Osteocyte (in vitro differentiated cells): ENCODE measurements around the gene SH2D6. TPM values are rescaled to one million over a fixed set of nuclear protein-coding genes. Genes with fewer than 3 reads are reported as not detected.
"Not testable (repeated sequence)": the region's sequence is repeated elsewhere in the genome, so short reads cannot be mapped to it uniquely, and the experiment has no call there.

ENCODE experiments used
- DNase-seq: peaks from one replicate; pipeline ENCODE4 v3.0.0; 2021; ENCODE audit warnings: mixed read lengths; ENCODE audit not compliant: unreplicated experiment; ENCODE audit errors: extremely low spot score
- H3K27ac Mint-ChIP-seq: one replicate; pipeline ENCODE4 v1.8.0; 2021; ENCODE audit warnings: mild to moderate bottlenecking, mixed read lengths; ENCODE audit not compliant: unreplicated experiment
- H3K27me3 Mint-ChIP-seq: one replicate; pipeline ENCODE4 v1.8.0; 2021; ENCODE audit warnings: mixed read lengths; ENCODE audit not compliant: unreplicated experiment
- H3K36me3 Mint-ChIP-seq: one replicate; pipeline ENCODE4 v1.8.0; 2021; ENCODE audit warnings: mixed read lengths; ENCODE audit not compliant: unreplicated experiment
- H3K4me1 Mint-ChIP-seq: one replicate; pipeline ENCODE4 v1.8.0; 2021; ENCODE audit warnings: mixed read lengths; ENCODE audit not compliant: unreplicated experiment
- H3K4me3 Mint-ChIP-seq: one replicate; pipeline ENCODE4 v1.8.0; 2021; ENCODE audit warnings: mild to moderate bottlenecking, moderate library complexity, mixed read lengths; ENCODE audit not compliant: unreplicated experiment
- H3K9me3 Mint-ChIP-seq: one replicate; pipeline ENCODE4 v1.8.0; 2021; ENCODE audit warnings: mixed read lengths; ENCODE audit not compliant: unreplicated experiment
- total RNA-seq: library from RNA; stranded (reverse); gene quantifications from 2 replicates; pipeline ENCODE4 v1.2.1, GENCODE V29; 2021
- TF ChIP-seq, protein P1 (sequence below): fragments of 200-600 bp; sonication (generic); IDR thresholded peaks from 2 replicates; pipeline ENCODE4 v1.5.0; 2021; ENCODE audit warnings: antibody characterized with exemption, mild to moderate bottlenecking, moderate library complexity

The SH2D6 gene
- total RNA-seq, 1 donor from 2014 or later = 0.51 TPM

DNA sequence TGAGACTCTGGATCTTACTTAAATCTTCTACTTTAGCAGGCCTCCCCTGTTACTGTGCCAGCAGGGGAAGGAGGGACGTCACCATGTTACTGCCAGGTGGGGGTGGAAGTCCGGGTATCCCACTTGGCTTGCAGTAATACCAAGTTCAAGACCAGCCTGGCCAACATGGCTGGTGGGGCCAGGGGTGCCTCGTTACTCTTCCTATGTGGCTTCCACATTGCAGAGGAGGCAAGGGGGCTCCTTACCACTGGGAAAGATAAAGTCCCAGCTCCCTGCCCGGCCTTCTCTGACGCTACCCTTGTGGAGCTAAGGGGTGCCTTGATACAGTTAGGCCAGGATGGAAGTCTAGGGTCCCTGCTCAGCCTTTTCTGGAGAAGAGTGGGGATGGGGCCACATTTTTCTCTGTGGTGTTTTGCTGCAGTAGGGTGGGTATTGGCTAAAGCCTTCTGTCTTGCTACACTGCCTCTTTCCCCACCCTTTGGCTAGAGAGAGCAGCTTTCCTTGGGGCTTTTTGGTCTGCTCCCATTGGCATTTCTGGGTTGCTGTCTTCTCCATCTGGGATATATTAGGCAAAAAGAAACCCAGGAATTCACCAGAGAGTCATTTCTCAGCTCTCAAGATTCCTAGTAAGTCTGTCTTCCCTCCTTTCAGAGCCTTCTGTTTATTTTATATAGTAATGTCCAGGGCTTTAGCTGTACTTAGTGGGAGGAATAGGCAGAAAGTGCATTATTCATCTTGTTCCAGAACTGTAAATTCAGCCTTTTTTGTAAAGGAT, 42.0 kb upstream of the SH2D6 start:
- Mint-ChIP-seq H3K27ac (no peak overlapping the region), H3K36me3 (peaks cover 46% of the 10 kb centered on the region), H3K9me3 (peaks cover 4% of the 10 kb centered on the region), H3K27me3 (no peaks in the 10 kb centered on the region), H3K4me1 (no peaks in the 10 kb centered on the region), H3K4me3 (no peak overlapping the region)
- no peak for DNase-seq
- TF ChIP-seq, protein P1, sequence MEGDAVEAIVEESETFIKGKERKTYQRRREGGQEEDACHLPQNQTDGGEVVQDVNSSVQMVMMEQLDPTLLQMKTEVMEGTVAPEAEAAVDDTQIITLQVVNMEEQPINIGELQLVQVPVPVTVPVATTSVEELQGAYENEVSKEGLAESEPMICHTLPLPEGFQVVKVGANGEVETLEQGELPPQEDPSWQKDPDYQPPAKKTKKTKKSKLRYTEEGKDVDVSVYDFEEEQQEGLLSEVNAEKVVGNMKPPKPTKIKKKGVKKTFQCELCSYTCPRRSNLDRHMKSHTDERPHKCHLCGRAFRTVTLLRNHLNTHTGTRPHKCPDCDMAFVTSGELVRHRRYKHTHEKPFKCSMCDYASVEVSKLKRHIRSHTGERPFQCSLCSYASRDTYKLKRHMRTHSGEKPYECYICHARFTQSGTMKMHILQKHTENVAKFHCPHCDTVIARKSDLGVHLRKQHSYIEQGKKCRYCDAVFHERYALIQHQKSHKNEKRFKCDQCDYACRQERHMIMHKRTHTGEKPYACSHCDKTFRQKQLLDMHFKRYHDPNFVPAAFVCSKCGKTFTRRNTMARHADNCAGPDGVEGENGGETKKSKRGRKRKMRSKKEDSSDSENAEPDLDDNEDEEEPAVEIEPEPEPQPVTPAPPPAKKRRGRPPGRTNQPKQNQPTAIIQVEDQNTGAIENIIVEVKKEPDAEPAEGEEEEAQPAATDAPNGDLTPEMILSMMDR = no peak

DNA sequence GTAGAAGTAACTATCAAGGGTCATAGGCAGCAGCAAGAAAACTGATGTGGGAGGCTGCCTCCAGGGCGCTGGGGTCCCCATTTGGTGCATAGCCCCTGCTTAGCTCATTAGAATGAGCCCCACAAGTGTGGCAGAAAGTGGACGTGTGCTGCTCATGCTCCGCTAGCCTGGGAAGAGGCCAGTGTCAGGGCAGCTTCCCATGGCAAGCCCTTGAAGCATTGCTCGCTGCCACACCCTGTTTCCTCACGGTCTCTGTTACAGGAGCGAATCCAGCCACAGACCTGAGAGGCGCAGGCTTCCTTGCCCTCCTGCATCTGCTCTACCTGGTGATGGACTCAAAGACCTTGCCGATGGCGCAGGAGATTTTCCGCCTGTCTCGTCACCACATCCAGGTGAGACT, 41.4 kb upstream of the SH2D6 start:
- H3K27ac Mint-ChIP-seq = no peak overlapping the region
- H3K27me3 Mint-ChIP-seq = no peaks in the 10 kb centered on the region
- TF ChIP-seq, protein P1 = no peak
- DNase-seq = no peak
- no peak overlapping the region for H3K4me3 Mint-ChIP-seq
- no peaks in the 10 kb centered on the region for H3K4me1 Mint-ChIP-seq
- peaks cover 4% of the 10 kb centered on the region for H3K9me3 Mint-ChIP-seq
- H3K36me3 Mint-ChIP-seq = peaks cover 46% of the 10 kb centered on the region

DNA sequence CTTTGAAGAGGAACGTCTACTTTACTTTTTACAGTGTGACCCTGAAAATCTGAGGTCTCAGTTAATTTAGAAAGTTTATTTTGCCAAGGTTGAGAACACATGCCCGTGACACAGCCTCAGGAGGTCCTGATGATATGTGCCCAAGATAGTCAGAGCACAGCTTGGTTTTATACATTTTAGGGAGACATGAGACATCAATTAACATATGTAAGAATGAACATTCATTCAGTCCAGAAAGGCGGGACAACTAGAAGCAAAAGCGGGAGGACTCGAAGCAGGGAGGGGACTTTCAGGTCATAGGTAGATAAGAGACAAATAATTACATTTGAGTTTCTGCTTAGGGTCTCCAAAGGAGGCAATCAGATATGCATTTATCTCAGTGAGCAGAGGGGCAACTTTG, 40.3 kb upstream of the SH2D6 start:
- H3K27me3 Mint-ChIP-seq = no peaks in the 10 kb centered on the region
- DNase-seq = no peak
- no peaks in the 10 kb centered on the region for H3K4me1 Mint-ChIP-seq
- no peak overlapping the region for H3K4me3 Mint-ChIP-seq
- TF ChIP-seq, protein P1 = no peak
- no peak overlapping the region for H3K27ac Mint-ChIP-seq
- H3K36me3 Mint-ChIP-seq = peaks cover 46% of the 10 kb centered on the region
- H3K9me3 Mint-ChIP-seq = peaks cover 4% of the 10 kb centered on the region

DNA sequence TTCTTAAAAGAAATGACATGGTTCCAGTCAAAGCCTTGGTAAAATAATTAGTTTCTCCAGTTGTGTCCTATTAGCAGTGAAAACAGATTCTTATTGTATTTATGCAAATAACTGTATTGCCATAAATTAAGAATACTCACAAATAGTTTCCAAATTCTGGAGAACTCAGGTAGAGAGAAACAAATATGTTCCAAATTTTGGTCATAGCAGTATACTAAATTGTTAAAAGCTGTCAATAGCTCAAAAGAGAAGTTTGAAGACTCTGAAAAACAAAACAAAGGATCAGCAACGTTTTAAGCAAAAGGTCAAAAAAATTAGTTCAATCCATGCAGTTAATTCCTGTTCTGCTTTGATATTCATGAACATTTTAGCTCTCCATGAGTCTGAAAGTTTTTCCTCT, 38.5 kb upstream of the SH2D6 start:
- Mint-ChIP-seq H3K4me1 (no peaks in the 10 kb centered on the region), H3K27me3 (no peaks in the 10 kb centered on the region), H3K27ac (no peak overlapping the region), H3K9me3 (no peaks in the 10 kb centered on the region), H3K4me3 (no peak overlapping the region), H3K36me3 (peaks cover 45% of the 10 kb centered on the region)
- no peak for DNase-seq
- TF ChIP-seq, protein P1 = no peak

DNA sequence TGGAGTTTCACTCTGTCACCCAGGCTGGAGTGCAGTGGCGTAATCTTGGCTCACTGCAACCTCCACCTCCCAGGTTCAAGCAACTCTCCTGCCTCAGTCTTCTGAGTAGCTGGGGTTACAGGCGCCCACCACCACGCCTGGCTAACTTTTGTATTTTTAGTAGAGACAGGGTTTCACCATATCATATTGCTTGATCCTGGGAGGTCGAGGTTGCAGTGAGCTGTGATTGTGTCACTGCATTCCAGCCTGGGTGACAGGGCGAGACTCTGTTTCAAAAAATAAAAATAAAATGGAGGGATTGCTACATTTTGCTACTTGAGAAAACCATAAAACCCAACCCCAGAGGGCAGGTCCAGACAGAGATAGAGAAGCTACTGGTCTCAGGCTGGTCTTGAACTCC, 35.4 kb upstream of the SH2D6 start:
- H3K4me3 Mint-ChIP-seq, H3K27me3 Mint-ChIP-seq, DNase-seq, H3K27ac Mint-ChIP-seq, H3K9me3 Mint-ChIP-seq, H3K4me1 Mint-ChIP-seq: not testable (repeated sequence)
- peaks cover 32% of the 10 kb centered on the region for H3K36me3 Mint-ChIP-seq
